GM18526 (cell line): ENCODE results near the gene KRT3.

Experiments
- POLR2A ChIP-seq: IDR thresholded peaks from 3 replicates; pipeline ENCODE4 v1.6.1; 2011; ENCODE audit not compliant: insufficient read length; ENCODE audit errors: extremely low read depth

KRT3 gene

GRCh38 chr12:52795694-52796428 is at the start of gene KRT3:
KRT3 (minus strand) TSS chr12:52796117; CDS start chr12:52796042, 75 bp downstream.
- no peak for TF ChIP-seq POLR2A

DNA sequence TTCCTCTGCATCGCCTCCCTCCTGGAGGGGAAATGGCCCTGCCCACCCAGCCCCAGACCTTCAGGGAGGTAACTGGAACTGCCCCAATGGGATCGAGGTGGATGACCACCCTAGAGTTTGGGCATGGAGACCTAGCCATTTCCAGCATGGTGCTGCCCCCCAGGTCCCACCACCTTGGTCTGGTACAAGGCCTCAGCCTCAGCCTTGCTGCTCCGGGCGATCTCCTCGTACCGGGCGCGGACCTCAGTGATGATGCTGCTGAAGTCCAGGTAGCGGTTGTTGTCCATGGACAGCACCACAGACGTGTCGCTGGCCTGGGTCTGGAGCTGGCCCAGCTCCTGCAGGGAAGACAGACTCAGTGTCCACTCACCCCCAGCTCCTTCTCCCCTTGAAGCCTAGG is 48.5 kb upstream of the KRT3 start:
- TF ChIP-seq POLR2A: no peak

- no peak for TF ChIP-seq POLR2A
Observed at GRCh38 chr12:52839436-52840105, 43.7 kb upstream of the KRT3 start.

- no peak for TF ChIP-seq POLR2A
Observed at GRCh38 chr12:52838609-52839435, 42.9 kb upstream of the KRT3 start.

GRCh38 chr12:52837781-52838608 is 42.1 kb upstream of the KRT3 start:
- TF ChIP-seq POLR2A: no peak

DNA sequence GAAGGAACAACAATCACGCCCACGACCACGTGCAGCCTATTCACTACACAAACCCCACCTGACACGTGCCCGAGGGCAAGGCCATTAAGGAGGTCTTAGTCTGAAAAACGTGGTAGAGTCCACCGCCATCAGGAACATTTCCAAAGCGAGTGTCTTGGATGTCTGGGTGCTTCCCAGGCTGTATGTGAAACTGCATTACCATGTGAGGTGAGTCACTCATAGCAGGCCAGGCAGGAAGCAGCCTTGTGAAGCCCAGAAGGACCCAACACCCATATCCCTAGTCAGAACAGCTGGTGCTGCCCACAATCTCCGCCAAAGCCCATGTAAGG is 41.5 kb upstream of the KRT3 start:
- TF ChIP-seq POLR2A: no peak

GRCh38 chr12:52836491-52837412 is 40.8 kb upstream of the KRT3 start:
- TF ChIP-seq POLR2A: no peak

- TF ChIP-seq POLR2A: no peak
Observed at GRCh38 chr12:52836042-52836466, 40.1 kb upstream of the KRT3 start.

DNA sequence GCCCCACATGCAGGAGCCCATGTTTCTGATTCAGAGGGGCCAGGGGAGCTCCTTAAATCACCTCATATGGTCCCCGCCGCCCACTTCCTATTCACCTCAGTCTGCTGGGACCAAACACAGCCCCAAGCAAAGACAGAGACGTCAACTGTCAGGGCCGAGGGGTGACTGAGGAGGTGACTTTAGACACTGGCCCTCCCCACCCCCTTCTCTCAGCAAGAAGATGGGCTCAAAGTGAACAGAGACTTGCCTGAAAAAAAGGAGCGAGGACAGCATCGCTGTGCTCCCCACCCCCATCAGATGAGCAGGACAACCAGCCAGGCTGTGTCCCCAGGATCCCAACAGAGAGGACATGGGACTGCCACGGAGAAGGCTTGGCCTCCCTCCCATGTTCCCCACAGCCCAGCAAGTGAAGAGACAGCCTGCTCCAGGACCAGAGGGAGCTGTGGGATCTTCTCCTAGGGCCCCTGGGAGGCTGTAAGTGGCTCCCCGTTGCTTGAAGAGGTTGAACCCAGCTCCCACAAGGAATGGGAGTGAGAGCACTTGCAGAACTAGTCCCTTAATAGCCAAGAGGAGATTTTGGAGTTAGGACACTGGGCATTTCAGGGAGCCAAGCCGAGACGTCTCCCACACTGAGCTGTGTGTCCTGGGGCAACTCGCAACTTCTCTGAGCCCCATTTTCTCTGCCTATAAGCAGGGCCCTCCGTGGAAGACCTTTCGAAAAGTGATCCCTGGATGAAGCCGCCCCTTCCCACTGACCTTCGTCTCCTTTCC is 39.5 kb upstream of the KRT3 start:
- TF ChIP-seq POLR2A: no peak

GRCh38 chr12:52834727-52835001 is 38.7 kb upstream of the KRT3 start:
- TF ChIP-seq POLR2A: no peak

DNA sequence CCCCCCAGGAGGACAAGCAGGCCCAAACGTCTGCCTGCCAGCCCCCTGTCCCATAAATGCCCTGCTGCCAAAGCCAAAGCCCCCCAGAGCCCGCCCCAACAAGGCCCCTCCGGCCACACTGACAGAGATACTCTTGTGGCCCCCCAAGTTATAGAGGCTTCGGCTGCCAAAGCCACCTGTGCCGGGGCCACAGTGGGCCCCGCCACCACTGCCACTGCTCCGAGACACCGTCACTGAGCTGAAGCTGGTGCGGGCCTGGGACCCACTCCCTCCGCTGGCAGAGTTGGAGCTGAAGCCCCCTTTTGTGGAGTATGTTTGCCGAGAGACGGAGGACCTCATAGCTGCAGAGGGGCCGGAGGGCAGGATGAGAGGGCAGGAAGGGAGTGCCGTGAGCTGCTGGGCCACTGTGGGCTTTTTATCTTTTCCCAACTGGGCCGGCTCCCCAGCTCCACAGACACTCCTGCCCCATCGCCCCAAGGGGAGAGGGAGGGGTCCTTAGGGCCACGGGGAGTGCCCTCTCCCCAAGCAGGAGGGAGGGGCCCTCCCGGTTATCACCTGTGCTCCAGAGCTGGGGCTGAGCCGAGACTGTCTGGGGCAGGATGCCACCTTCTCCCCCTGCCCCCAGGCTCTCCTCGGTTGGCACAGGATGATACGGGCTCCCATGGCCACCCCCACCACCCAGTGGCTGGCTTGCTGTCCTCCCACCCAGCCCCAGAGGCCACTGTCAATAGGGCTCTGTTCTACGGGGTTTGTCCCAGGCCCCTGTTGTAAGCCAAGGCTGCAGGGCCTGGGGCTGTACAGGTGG is 38.2 kb upstream of the KRT3 start, which contains the start of gene KRT79:
TSS of gene KRT79 (minus strand) at position 390 of the 805 bp plus-strand sequence. CDS start at position 339, 51 bp downstream.
- TF ChIP-seq POLR2A: no peak
